HG02678 (cell line): ENCODE data around the gene HP1BP3.
A peak's percentile ranks its signal among the peaks of the same experiment; 100 is the strongest.
"Not testable (repeated sequence)": the region's sequence is repeated elsewhere in the genome, so short reads cannot be mapped to it uniquely, and the experiment has no call there.

ENCODE experiments used
- ATAC-seq: cut with Tn5 transposase; IDR thresholded peaks from one replicate; pipeline ENCODE4 v1.9.1; 2021; ENCODE audit warnings: mild to moderate bottlenecking, moderate library complexity; ENCODE audit not compliant: unreplicated experiment

The HP1BP3 gene

GRCh38 chr1:20787029-20787839, at the start of gene HP1BP3:
TSS of gene HP1BP3 (minus strand) at chr1:20787307. CDS start at chr1:20780440, 6,867 bp downstream.
- ATAC-seq = peak; percentile 61

- no peak for ATAC-seq
Observed at GRCh38 chr1:20836230-20836629, 49.1 kb upstream of the HP1BP3 start.

- ATAC-seq = no peak
Observed at GRCh38 chr1:20834780-20835179, 47.7 kb upstream of the HP1BP3 start.

GRCh38 chr1:20834192-20834591, 47.1 kb upstream of the HP1BP3 start:
- ATAC-seq = no peak

GRCh38 chr1:20830378-20830777, 43.3 kb upstream of the HP1BP3 start:
- no peak for ATAC-seq

- no peak for ATAC-seq
Observed at GRCh38 chr1:20829946-20830345, 42.8 kb upstream of the HP1BP3 start.

- no peak for ATAC-seq
Observed at GRCh38 chr1:20829531-20829930, 42.4 kb upstream of the HP1BP3 start.

- no peak for ATAC-seq
Observed at GRCh38 chr1:20823845-20824244, 36.7 kb upstream of the HP1BP3 start.

- no peak for ATAC-seq
Observed at GRCh38 chr1:20821466-20821865, 34.4 kb upstream of the HP1BP3 start.

GRCh38 chr1:20819818-20820217, 32.7 kb upstream of the HP1BP3 start:
- no peak for ATAC-seq

- no peak for ATAC-seq
Observed at GRCh38 chr1:20814534-20814871, 27.4 kb upstream of the HP1BP3 start.

GRCh38 chr1:20811916-20812315, 24.8 kb upstream of the HP1BP3 start:
- no peak for ATAC-seq

GRCh38 chr1:20793236-20793635, 6.1 kb upstream of the HP1BP3 start:
- no peak for ATAC-seq

- ATAC-seq = no peak
Observed at GRCh38 chr1:20792196-20792595, 5.1 kb upstream of the HP1BP3 start.

GRCh38 chr1:20790785-20791184, 3.7 kb upstream of the HP1BP3 start:
- ATAC-seq = no peak

- ATAC-seq = not testable (repeated sequence)
Observed at GRCh38 chr1:20789598-20789997, 2.5 kb upstream of the HP1BP3 start.

- ATAC-seq = no peak
Observed at GRCh38 chr1:20787840-20788795, 1.0 kb upstream of the HP1BP3 start.

- ATAC-seq = peak; percentile 73
Observed at GRCh38 chr1:20786253-20787028, 666 bp downstream of the HP1BP3 start.

GRCh38 chr1:20785907-20786252, 1.2 kb downstream of the HP1BP3 start:
- no peak for ATAC-seq

- ATAC-seq = no peak
Observed at GRCh38 chr1:20775700-20776099, 11.4 kb downstream of the HP1BP3 start.

- no peak for ATAC-seq
Observed at GRCh38 chr1:20771780-20772179, 15.3 kb downstream of the HP1BP3 start.
